IPS-18c (cell line): ENCODE measurements around the gene CACNA1A.

Experiments
- H3K4me3 ChIP-seq: 2 replicates; pipeline ENCODE4 v1.7.0; 2013; ENCODE audit warnings: low read depth, mild to moderate bottlenecking, low read length, moderate library complexity; ENCODE audit not compliant: insufficient read depth
- H3K9me3 ChIP-seq: one replicate; pipeline ENCODE4 v1.6.1; 2013; ENCODE audit warnings: mild to moderate bottlenecking, low read length, moderate library complexity; ENCODE audit not compliant: control insufficient read depth, insufficient read depth

CACNA1A gene

GRCh38 chr19:13505164-13505695 is 1.0 kb downstream of the CACNA1A start:
- Histone ChIP-seq H3K4me3 (peak overlapping the region; percentile 88), H3K9me3 (no peaks in the 10 kb centered on the region)

GRCh38 chr19:13503570-13504235 is 2.6 kb downstream of the CACNA1A start:
- H3K4me3 ChIP-seq = no peak overlapping the region; the same call in 1 of the 2 replicates
- H3K9me3 ChIP-seq = no peaks in the 10 kb centered on the region

- H3K4me3 ChIP-seq = no peak overlapping the region
- no peaks in the 10 kb centered on the region for H3K9me3 ChIP-seq
Measured at GRCh38 chr19:13502231-13502630, 4.0 kb downstream of the CACNA1A start.

DNA sequence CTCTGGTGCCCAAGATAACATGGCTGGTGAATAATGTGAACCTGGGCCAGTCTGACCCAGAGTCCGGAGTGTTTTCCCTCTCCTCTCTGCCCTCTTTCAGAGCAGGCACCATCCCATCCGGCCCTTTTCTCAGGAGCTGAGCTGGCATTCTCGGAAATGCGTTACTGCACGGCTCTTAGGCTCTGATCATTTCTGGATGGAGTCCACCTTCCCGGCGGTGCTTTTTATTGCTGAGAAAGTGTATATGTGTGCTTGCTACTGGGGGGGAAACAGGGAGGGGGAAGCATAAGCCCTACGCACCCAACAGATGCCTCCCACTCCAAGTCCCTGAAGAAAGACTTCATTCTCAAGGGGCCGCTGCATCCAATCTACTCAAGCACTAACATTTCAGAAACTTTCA is 6.6 kb downstream of the CACNA1A start:
- H3K9me3 ChIP-seq = no peaks in the 10 kb centered on the region
- H3K4me3 ChIP-seq = no peak overlapping the region

GRCh38 chr19:13493516-13494310 is 12.6 kb downstream of the CACNA1A start:
- H3K4me3 ChIP-seq = no peak overlapping the region
- no peaks in the 10 kb centered on the region for H3K9me3 ChIP-seq

DNA sequence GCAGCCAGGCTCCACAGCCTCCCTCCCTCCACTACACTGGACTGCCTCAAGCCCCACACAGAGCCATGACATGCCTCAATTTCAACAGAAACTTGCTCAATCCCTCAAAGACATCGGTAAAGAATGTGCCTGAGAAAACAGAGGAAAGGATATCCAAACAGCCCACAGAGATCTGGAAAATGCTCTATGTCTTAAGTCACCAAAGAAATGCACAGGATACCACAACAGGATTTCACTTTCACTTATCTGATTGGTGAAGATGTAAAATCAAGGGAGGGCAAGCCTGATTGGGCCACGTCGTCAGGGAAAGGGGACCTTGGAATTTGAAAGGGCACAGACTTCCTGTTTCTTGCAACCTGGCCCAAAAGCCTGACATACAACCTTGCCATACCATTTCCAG is 14.2 kb downstream of the CACNA1A start:
- Histone ChIP-seq H3K9me3 (no peaks in the 10 kb centered on the region), H3K4me3 (no peak overlapping the region)

DNA sequence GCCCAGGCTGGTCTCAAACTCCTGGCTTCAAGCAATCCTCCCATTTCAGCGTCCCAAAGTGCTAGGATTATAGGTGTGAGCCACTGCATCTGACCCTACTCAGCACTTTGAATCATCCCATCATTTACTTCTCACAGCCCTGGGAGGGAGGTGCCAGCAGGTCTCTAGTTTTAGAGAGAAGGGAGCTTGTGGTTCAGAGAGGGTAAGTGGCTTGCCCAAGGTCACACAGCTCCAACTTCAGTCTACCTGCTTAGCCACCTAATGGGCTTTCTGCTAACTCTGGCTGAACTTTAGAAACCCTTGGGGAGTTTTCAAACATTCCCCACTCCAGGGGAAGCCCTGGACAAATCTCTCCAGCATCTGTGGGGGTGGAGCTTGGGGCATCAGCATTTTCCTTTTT is 18.3 kb downstream of the CACNA1A start:
- Histone ChIP-seq H3K4me3 (no peak overlapping the region), H3K9me3 (no peaks in the 10 kb centered on the region)

DNA sequence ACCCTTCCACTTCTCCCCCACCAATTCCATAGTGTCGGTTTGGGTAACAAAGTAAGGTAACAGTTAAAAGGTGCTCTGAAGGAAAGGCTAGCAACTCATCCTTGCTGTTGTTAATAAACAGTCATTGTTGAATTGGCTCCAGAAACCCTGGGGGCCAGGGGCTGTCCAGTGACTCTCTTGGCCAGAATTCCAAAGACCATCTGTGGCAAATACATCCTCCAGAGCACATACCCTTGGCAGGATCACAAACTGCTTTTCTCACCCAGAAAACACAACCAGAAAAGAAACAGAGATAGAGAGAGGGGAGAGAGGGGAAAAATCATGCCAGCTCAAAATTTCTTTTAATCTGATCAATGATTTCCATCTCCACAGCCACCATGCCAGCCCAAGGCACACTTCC is 22.1 kb downstream of the CACNA1A start:
- Histone ChIP-seq H3K4me3 (no peak overlapping the region), H3K9me3 (no peaks in the 10 kb centered on the region)

DNA sequence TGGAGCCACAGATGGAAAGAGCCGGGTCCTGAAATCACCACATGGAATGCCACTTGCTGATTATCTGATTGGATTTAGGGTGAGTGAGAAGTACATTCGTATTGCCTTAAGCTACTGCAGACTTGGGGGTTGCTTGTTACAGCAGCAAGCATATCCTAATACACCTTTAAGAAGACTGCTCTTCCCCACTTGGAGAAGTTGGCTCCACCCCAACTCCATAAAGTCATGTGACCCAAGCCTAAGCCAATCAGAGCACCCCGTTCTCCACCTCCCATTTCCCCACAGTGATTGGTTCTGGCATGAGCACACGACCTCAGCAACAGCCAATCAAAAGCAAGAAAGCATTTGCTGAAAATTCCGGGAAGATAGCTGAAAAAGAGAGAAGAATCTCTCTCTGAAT is 23.1 kb downstream of the CACNA1A start:
- H3K4me3 ChIP-seq = no peak overlapping the region
- no peaks in the 10 kb centered on the region for H3K9me3 ChIP-seq

GRCh38 chr19:13478576-13478975 is 27.7 kb downstream of the CACNA1A start:
- H3K4me3 ChIP-seq = no peak overlapping the region
- peaks cover 4% of the 10 kb centered on the region for H3K9me3 ChIP-seq

DNA sequence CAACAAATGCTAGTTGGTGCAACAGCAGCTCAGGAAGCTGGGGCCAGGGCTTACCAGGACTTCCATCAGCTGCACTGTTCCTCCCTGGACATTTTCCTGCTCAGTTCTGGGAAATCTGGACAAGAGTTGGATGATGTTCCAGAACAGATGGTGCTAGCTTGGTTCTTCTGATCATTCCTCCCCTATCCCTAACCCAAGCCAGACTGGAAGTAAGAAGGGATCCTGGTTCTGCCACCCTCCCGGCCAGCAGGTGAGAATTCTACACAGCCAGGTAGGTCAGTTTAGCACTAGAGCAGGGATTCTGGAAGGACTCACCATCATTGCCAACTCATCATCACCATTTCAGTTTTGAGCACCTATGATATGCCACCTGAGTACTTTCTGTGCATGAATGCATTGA is 30.2 kb downstream of the CACNA1A start:
- no peak overlapping the region for H3K4me3 ChIP-seq
- H3K9me3 ChIP-seq = peaks cover 4% of the 10 kb centered on the region

DNA sequence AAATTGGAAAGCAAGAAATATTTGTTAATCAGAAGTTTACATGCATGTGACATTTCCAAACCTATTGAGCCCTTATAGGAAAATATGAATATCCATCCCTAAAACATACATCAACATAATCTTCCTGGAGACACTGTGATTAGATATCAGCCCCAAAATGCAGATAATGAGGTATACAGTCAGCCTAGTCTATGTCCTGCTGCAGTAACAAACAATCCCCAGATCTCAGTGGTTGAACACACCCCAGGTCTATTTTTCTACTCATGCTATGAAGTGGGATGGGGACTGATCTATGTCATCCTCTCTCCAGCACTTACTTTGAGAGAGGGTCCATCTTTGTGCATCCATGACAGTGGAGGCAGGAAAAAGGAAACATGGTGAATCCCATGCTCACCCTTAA is 31.2 kb downstream of the CACNA1A start:
- peaks cover 4% of the 10 kb centered on the region for H3K9me3 ChIP-seq

GRCh38 chr19:13466697-13467096 is 39.6 kb downstream of the CACNA1A start:
- Histone ChIP-seq H3K9me3 (no peaks in the 10 kb centered on the region), H3K4me3 (no peak overlapping the region)

More for the DNA sequence above, 31.2 kb downstream of the CACNA1A start:
- H3K4me3 ChIP-seq = no peak overlapping the region

DNA sequence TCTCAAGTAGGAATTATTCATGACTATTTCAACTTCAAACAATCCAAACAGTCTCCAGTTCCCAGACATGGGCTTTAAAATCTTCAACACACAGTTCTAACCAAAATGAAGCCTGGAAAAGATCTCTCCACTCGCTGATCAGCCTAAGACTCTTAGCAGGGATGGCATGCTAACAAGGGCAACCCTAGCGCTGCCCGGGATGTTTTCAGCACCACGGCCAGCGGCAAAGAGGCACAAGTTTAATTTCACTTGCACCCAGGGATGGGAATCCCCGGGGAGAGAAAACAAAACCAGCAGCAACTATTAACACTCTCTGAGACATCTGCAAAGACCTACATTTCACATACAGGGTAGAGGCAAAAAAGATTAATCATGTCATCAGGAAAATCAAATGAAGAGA is 43.0 kb downstream of the CACNA1A start:
- Histone ChIP-seq H3K9me3 (no peaks in the 10 kb centered on the region), H3K4me3 (no peak overlapping the region)

DNA sequence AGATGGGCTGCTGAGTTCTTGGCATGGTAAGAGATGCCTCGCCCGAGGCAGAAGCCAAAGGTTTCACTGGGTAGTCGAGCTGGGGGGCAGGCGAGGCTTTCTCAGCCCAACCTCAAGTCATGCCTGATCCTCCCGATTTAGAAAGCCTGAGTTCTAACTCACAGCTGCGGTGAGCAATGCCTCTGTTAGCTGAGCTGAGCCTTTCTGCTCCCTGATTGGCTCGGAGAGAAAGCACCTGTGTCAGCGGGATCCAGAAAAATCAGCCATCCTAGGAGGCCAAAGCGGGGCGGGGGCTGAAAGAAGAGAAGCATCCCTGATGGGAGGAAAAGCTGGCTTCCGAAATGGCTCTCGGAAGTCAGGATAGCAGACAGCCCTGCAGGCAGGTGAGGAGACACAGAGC is 44.7 kb downstream of the CACNA1A start:
- H3K4me3 ChIP-seq = no peak overlapping the region
- H3K9me3 ChIP-seq = no peaks in the 10 kb centered on the region

DNA sequence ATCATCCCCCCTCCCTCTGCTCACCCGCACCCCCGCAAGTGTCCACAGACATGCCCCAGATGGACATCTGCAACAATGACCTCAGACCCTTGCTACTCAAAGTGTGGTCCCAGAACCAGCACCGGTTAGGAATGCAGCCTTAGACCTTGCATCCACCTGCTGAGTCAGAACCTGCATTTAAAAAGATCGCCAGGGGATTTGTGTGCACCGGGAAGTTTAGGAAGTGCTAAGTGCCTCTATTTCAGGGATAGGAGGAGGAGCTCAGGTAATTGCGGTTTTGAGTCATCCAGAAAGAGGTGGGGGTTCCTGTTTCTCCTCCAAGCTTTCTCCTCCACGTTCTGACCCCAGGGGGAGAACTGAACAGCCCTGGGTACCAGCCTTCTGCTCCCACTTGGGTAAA is 46.2 kb downstream of the CACNA1A start:
- H3K9me3 ChIP-seq = no peaks in the 10 kb centered on the region
- H3K4me3 ChIP-seq = 0 out of 2 replicates have a peak overlapping the region, but pooled peaks have one; percentile 15

DNA sequence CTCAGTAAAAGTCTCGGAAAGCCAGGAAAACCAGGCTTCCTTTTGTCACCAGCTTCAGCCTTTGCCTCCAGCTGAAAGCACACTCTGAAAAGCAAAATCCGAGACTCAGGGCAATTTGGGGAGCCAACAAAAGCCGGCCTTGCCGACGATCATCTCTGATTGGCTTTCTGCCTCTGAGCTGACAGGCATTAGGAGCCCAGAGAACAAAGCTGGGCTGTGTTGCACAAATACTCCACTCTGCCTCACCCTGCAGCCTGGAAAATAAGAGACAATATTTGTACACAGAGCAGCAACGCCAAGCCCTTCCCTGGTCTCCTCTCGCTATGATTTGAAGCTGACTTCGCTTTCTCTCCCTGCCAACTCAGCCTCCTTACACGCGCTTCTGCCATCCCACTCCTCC is 46.9 kb downstream of the CACNA1A start:
- Histone ChIP-seq H3K4me3 (no peak overlapping the region), H3K9me3 (no peaks in the 10 kb centered on the region)

DNA sequence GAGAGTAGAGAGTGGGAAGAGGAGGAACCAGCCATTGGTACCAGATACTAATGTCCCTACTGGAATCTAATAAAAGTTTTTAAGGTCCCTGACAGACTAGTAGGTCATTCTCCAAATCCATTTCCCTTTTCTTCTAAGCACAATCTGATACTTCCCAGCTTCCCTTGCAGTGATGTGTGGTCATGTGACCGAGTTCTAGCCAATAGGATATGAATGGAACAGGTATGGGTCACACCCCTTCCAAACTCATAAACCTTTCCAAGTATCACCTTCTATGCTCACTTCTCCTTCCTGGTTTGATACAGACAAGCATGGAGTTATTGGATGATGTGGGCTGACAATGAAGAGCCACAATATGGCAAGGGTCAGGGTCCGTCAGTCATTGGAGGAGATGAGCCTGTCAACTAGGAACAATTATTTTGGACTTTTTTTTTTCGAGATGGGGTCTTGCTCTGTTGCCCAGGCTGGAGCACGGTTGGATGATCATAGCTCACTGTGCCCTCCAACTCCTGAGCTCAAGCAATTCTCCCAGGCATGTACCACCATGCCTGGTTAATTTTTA is 54.8 kb downstream of the CACNA1A start:
- Histone ChIP-seq H3K4me3 (no peak overlapping the region), H3K9me3 (peaks cover 2% of the 10 kb centered on the region)
